GM18519 (cell line): ENCODE results near the gene MRPL51.

ENCODE experiments used
- ATAC-seq: cut with Tn5 transposase; IDR thresholded peaks from one replicate; pipeline ENCODE4 v1.9.1; 2021; ENCODE audit warnings: mild to moderate bottlenecking, moderate library complexity; ENCODE audit not compliant: unreplicated experiment, low FRiP score

Gene MRPL51

GRCh38 chr12:6463216-6463615, 29.8 kb downstream of the MRPL51 start:
- no peak for ATAC-seq

- no peak for ATAC-seq
Observed at GRCh38 chr12:6462234-6462995, 30.6 kb downstream of the MRPL51 start.

- no peak for ATAC-seq
Observed at GRCh38 chr12:6461401-6462233, 31.4 kb downstream of the MRPL51 start.

GRCh38 chr12:6460751-6461371, 32.2 kb downstream of the MRPL51 start:
- ATAC-seq: no peak

- ATAC-seq: no peak
Observed at GRCh38 chr12:6459004-6459337, 34.1 kb downstream of the MRPL51 start.

GRCh38 chr12:6458281-6459003, 34.6 kb downstream of the MRPL51 start:
- ATAC-seq: no peak

GRCh38 chr12:6457220-6457945, 35.7 kb downstream of the MRPL51 start:
- no peak for ATAC-seq

GRCh38 chr12:6452944-6453630, 40.0 kb downstream of the MRPL51 start:
- ATAC-seq: no peak

- ATAC-seq: no peak
Observed at GRCh38 chr12:6452245-6452943, 40.7 kb downstream of the MRPL51 start.

- ATAC-seq: peak; percentile 59
Observed at GRCh38 chr12:6451348-6452244, 41.5 kb downstream of the MRPL51 start, which contains the start of gene TAPBPL. TSS of gene TAPBPL (plus strand) at chr12:6452042. CDS start at chr12:6452249, 207 bp downstream.

GRCh38 chr12:6450869-6451347, 42.2 kb downstream of the MRPL51 start:
- no peak for ATAC-seq

GRCh38 chr12:6450091-6450868, 42.8 kb downstream of the MRPL51 start:
- no peak for ATAC-seq

- ATAC-seq: no peak
Observed at GRCh38 chr12:6444704-6445688, 48.1 kb downstream of the MRPL51 start, which contains the start of gene CD27. TSS of gene CD27 (plus strand) at chr12:6444955. CDS start at chr12:6445096, 141 bp downstream.

- no peak for ATAC-seq
Observed at GRCh38 chr12:6444031-6444430, 49.0 kb downstream of the MRPL51 start.

- ATAC-seq: no peak
Observed at GRCh38 chr12:6443361-6443983, 49.6 kb downstream of the MRPL51 start.
